GM21825 (cell line): ENCODE data around the gene UPF3B.
"Not testable (repeated sequence)": the region's sequence is repeated elsewhere in the genome, so short reads cannot be mapped to it uniquely, and the experiment has no call there.

Source experiments
- ATAC-seq: cut with Tn5 transposase; IDR thresholded peaks from one replicate; pipeline ENCODE4 v1.9.1; 2021; ENCODE audit warnings: mild to moderate bottlenecking, moderate library complexity; ENCODE audit not compliant: unreplicated experiment

Gene UPF3B

GRCh38 chrX:119852382-119853353 is at the start of gene UPF3B:
Gene UPF3B (minus strand): TSS chrX:119852963. CDS start chrX:119852928, 35 bp downstream.
- ATAC-seq = peak; percentile 95

GRCh38 chrX:119900976-119901375 is 48.2 kb upstream of the UPF3B start:
- no peak for ATAC-seq

GRCh38 chrX:119899125-119899524 is 46.4 kb upstream of the UPF3B start:
- no peak for ATAC-seq

- ATAC-seq = no peak
Observed at GRCh38 chrX:119895843-119896326, 43.1 kb upstream of the UPF3B start, which contains the start of gene AKAP14. Gene AKAP14 (plus strand): TSS chrX:119895893. CDS start chrX:119903224, 7,331 bp downstream.

GRCh38 chrX:119891961-119892692 is 39.4 kb upstream of the UPF3B start:
- not testable (repeated sequence) for ATAC-seq

- ATAC-seq = not testable (repeated sequence)
Observed at GRCh38 chrX:119890626-119891025, 37.9 kb upstream of the UPF3B start.

GRCh38 chrX:119887721-119888425 is 35.1 kb upstream of the UPF3B start:
- ATAC-seq = peak; percentile 71

- no peak for ATAC-seq
Observed at GRCh38 chrX:119885554-119886428, 33.0 kb upstream of the UPF3B start.

GRCh38 chrX:119880552-119881437 is 28.0 kb upstream of the UPF3B start:
- peak; percentile 86 for ATAC-seq

- no peak for ATAC-seq
Observed at GRCh38 chrX:119880076-119880475, 27.3 kb upstream of the UPF3B start.

GRCh38 chrX:119878740-119879139 is 26.0 kb upstream of the UPF3B start:
- ATAC-seq = no peak

- ATAC-seq = peak; percentile 86
Observed at GRCh38 chrX:119871599-119872395, 19.0 kb upstream of the UPF3B start, which contains the start of the genes NDUFA1 and RNF113A. Gene NDUFA1 (plus strand): TSS chrX:119871832. CDS start chrX:119871912, 80 bp downstream. Gene RNF113A (minus strand): TSS chrX:119871733. CDS start chrX:119871613, 120 bp downstream.

- peak; percentile 35 for ATAC-seq
Observed at GRCh38 chrX:119871245-119871598, 18.5 kb upstream of the UPF3B start.

- peak; percentile 24 for ATAC-seq
Observed at GRCh38 chrX:119870626-119871131, 17.9 kb upstream of the UPF3B start.

- ATAC-seq = no peak
Observed at GRCh38 chrX:119853444-119853843, 681 bp upstream of the UPF3B start.

GRCh38 chrX:119833905-119834304 is 18.9 kb downstream of the UPF3B start:
- no peak for ATAC-seq

- ATAC-seq = no peak
Observed at GRCh38 chrX:119828446-119828845, 24.3 kb downstream of the UPF3B start.
